Measurements from ENCODE around the gene NR3C1. TPM values are rescaled to one million over a fixed set of nuclear protein-coding genes. Genes with fewer than 3 reads are reported as not detected.
A peak's percentile ranks its signal among the peaks of the same experiment; 100 is the strongest.

The NR3C1 gene
- total RNA-seq, 2 donors from 2014 or later: 30.3 to 38.9 TPM

GRCh38 chr5:143244000-143244736, 159.3 kb downstream of the NR3C1 start:
- Histone ChIP-seq H3K4me1 (peaks cover 0 to 20% of the 10 kb centered on the region in 2 donors), H3K27ac (peak overlapping the region; percentile 72 to 75), H3K27me3 (no peaks in the 10 kb centered on the region), H3K4me3 (peak overlapping the region in 1 of 2 donors; percentile 22), H3K9me3 (no peaks in the 10 kb centered on the region), H3K36me3 (no peaks in the 10 kb centered on the region)
- no peak for TF ChIP-seq CTCF (IDR thresholded peaks at IDR 0.05)
- peak; percentile 82 for DNase-seq (ENCODE audit: low spot score)

GRCh38 chr5:143243103-143243502, 160.4 kb downstream of the NR3C1 start:
- H3K27me3 ChIP-seq: no peaks in the 10 kb centered on the region
- no peak for TF ChIP-seq CTCF (IDR thresholded peaks at IDR 0.05)
- no peak for DNase-seq (ENCODE audit: low spot score)
- peaks cover 0 to 20% of the 10 kb centered on the region in 2 donors for H3K4me1 ChIP-seq
- no peak overlapping the region for H3K4me3 ChIP-seq
- H3K27ac ChIP-seq: peak overlapping the region in 1 of 2 donors; percentile 75
- no peaks in the 10 kb centered on the region for H3K36me3 ChIP-seq
- no peaks in the 10 kb centered on the region for H3K9me3 ChIP-seq

- Histone ChIP-seq H3K36me3 (no peaks in the 10 kb centered on the region), H3K27ac (no peak overlapping the region), H3K27me3 (no peaks in the 10 kb centered on the region), H3K9me3 (no peaks in the 10 kb centered on the region), H3K4me3 (no peak overlapping the region), H3K4me1 (peaks cover 0 to 20% of the 10 kb centered on the region in 2 donors)
- TF ChIP-seq CTCF (IDR thresholded peaks at IDR 0.05): no peak
- DNase-seq (ENCODE audit: low spot score): no peak
These were observed 161.6 kb downstream of the NR3C1 start for GRCh38 chr5:143241892-143242291.

GRCh38 chr5:143239882-143240518, 163.5 kb downstream of the NR3C1 start:
- TF ChIP-seq CTCF (IDR thresholded peaks at IDR 0.05): no peak
- no peaks in the 10 kb centered on the region for H3K36me3 ChIP-seq
- peaks cover 0 to 20% of the 10 kb centered on the region in 2 donors for H3K4me1 ChIP-seq
- no peaks in the 10 kb centered on the region for H3K9me3 ChIP-seq
- H3K4me3 ChIP-seq: no peak overlapping the region
- no peak overlapping the region for H3K27ac ChIP-seq
- DNase-seq (ENCODE audit: low spot score): no peak
- no peaks in the 10 kb centered on the region for H3K27me3 ChIP-seq

GRCh38 chr5:143238620-143239019, 164.9 kb downstream of the NR3C1 start:
- no peak for DNase-seq (ENCODE audit: low spot score)
- H3K27ac ChIP-seq: no peak overlapping the region
- H3K36me3 ChIP-seq: no peaks in the 10 kb centered on the region
- TF ChIP-seq CTCF (IDR thresholded peaks at IDR 0.05): no peak
- H3K4me3 ChIP-seq: no peak overlapping the region
- peaks cover 0 to 9% of the 10 kb centered on the region in 2 donors for H3K4me1 ChIP-seq
- H3K27me3 ChIP-seq: no peaks in the 10 kb centered on the region
- no peaks in the 10 kb centered on the region for H3K9me3 ChIP-seq
